Mucosa of descending colon (tissue), 3 donors: ENCODE data around the gene CLEC11A. TPM values are rescaled to one million over a fixed set of nuclear protein-coding genes. Genes with fewer than 3 reads are reported as not detected.
"Not testable (repeated sequence)": the region's sequence is repeated elsewhere in the genome, so short reads cannot be mapped to it uniquely, and the experiment has no call there.

ENCODE experiments used
- ATAC-seq: fragments of 200-7000 bp; cut with Tn5 transposase; one replicate; pipeline ENCODE4 v1.9.1; 2020; ENCODE audit warnings: mild to moderate bottlenecking, moderate library complexity
- DNase-seq, 3 donors: peaks; one replicate each; pipeline ENCODE4 v3.0.0-alpha.2; 2020
- H3K36me3 ChIP-seq: fragments of 200-600 bp; one replicate; pipeline ENCODE4 v1.8.0; 2021; ENCODE audit warnings: low read depth, mild to moderate bottlenecking
- H3K4me1 ChIP-seq: fragments of 200-600 bp; one replicate; pipeline ENCODE4 v1.8.0; 2021; ENCODE audit warnings: low read depth, mild to moderate bottlenecking
- H3K4me3 ChIP-seq: fragments of 200-600 bp; one replicate; pipeline ENCODE4 v1.8.0; 2021; ENCODE audit warnings: mild to moderate bottlenecking
- H3K9me3 ChIP-seq: fragments of 200-600 bp; one replicate; pipeline ENCODE4 v1.8.0; 2021; ENCODE audit warnings: mild to moderate bottlenecking
- CTCF ChIP-seq: fragments of 200-600 bp; IDR thresholded peaks from one replicate; pipeline ENCODE4 v1.8.0; 2022; ENCODE audit warnings: antibody characterized with exemption, mild to moderate bottlenecking
- intact Hi-C, 2 donors: fragments of 100-400 bp; cut with DNase I in 1 of 2; cut with micrococcal nuclease in 1 of 2; formaldehyde crosslinking; loops; one replicate each; pipeline versions ENCODE4 v1.11.0 to v1.11.1; 2022; cut with DNase I, micrococcal nuclease
- total RNA-seq, 3 donors: library from RNA; stranded (reverse); fragmentation: NEBNext Ultra II Directional in 2 of 3; extraction: Animal tissue kit (Norgen Biotek cat#: 25700) in 2 of 3; gene quantifications; one replicate each; pipeline versions ENCODE4 v1.2.1 to v1.2.4, GENCODE V29; 2021 to 2023
- donor health status: DM: no; HTN: no; CAD: no; lungs with moderate emphysema.
- donor health status: DM: no; HTN: no; CAD: no.
- donor health status: DM: no; HTN: yes; CAD: no.

CLEC11A gene
- total RNA-seq, 3 donors from 2014 or later = 1.4 to 7.2 (median 4.9) TPM

DNA sequence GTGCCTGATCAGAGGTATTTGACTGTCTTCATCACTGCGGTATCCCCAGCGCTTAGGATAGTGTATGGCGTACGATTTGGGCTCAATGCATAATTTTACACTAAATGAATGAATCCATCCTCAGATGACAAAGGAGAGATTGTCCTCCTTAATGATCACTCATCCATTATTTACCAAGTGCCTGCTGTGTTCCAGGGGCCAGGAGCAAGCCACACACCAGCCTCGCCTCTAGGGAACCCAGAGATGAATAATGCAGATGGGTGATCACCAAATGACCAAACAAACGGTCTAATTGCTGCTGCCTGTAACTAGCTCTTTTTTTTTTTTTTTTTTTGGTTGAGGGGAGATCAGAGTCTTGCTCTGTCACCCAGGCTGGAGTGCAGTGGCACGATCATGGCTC lies 41.2 kb downstream of the CLEC11A start:
- DNase-seq (no peak), ATAC-seq (no peak)
- intact Hi-C loops = no loop called here
- Histone ChIP-seq H3K9me3 (no peaks in the 10 kb centered on the region), H3K4me3 (no peak overlapping the region), H3K36me3 (no peaks in the 10 kb centered on the region), H3K4me1 (no peaks in the 10 kb centered on the region)
- TF ChIP-seq CTCF = no peak

GRCh38 chr19:50766746-50767145 lies 43.6 kb downstream of the CLEC11A start:
- intact Hi-C loops, H3K9me3 ChIP-seq: not testable (repeated sequence)

DNA sequence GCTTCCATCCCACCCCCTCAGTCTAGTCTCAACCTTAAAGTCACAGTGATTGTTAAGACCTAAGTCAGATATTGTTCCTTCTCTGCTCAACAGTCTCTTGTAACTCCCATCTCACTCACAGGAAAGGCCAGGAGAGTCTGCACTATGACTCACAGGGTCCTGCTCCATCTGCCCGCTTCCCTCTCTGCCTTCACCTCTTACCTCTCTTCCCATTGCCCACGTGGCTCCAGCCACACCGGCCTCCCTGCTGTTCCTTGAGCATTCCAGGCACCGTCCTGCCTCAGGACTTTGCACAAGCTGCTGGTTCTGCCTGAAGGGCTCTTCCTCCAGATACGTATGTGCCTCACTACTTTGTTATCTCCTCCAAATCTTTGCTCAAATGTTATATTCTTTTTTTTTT lies 44.1 kb downstream of the CLEC11A start:
- H3K9me3 ChIP-seq, ATAC-seq, intact Hi-C loops, DNase-seq, H3K4me3 ChIP-seq, H3K4me1 ChIP-seq, H3K36me3 ChIP-seq: not testable (repeated sequence)

More at GRCh38 chr19:50766746-50767145, 43.6 kb downstream of the CLEC11A start:
- H3K4me3 ChIP-seq, H3K4me1 ChIP-seq, DNase-seq, ATAC-seq, H3K36me3 ChIP-seq: not testable (repeated sequence)

- Histone ChIP-seq H3K4me1 (no peaks in the 10 kb centered on the region), H3K36me3 (no peaks in the 10 kb centered on the region), H3K9me3 (peaks cover 3% of the 10 kb centered on the region), H3K4me3 (no peak overlapping the region)
- no peak for DNase-seq
- no peak for ATAC-seq
- intact Hi-C loops = no loop called here
- no peak for TF ChIP-seq CTCF
Measured at GRCh38 chr19:50768277-50768676, 45.1 kb downstream of the CLEC11A start.

- H3K4me3 ChIP-seq, H3K4me1 ChIP-seq, H3K9me3 ChIP-seq, intact Hi-C loops, DNase-seq, H3K36me3 ChIP-seq, ATAC-seq: not testable (repeated sequence)
Measured at GRCh38 chr19:50770164-50770563, 47.0 kb downstream of the CLEC11A start, which contains the start of gene GPR32. GPR32 (plus strand) TSS chr19:50770464; CDS start chr19:50770601, 137 bp downstream.

DNA sequence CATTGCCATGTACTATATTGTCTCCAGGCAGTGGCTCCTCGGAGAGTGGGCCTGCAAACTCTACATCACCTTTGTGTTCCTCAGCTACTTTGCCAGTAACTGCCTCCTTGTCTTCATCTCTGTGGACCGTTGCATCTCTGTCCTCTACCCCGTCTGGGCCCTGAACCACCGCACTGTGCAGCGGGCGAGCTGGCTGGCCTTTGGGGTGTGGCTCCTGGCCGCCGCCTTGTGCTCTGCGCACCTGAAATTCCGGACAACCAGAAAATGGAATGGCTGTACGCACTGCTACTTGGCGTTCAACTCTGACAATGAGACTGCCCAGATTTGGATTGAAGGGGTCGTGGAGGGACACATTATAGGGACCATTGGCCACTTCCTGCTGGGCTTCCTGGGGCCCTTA lies 47.7 kb downstream of the CLEC11A start:
- Histone ChIP-seq H3K4me3 (no peak overlapping the region), H3K9me3 (peaks cover 3% of the 10 kb centered on the region), H3K4me1 (no peaks in the 10 kb centered on the region), H3K36me3 (no peaks in the 10 kb centered on the region)
- DNase-seq (no peak), ATAC-seq (no peak)
- intact Hi-C loops = no loop called here
- no peak for TF ChIP-seq CTCF

DNA sequence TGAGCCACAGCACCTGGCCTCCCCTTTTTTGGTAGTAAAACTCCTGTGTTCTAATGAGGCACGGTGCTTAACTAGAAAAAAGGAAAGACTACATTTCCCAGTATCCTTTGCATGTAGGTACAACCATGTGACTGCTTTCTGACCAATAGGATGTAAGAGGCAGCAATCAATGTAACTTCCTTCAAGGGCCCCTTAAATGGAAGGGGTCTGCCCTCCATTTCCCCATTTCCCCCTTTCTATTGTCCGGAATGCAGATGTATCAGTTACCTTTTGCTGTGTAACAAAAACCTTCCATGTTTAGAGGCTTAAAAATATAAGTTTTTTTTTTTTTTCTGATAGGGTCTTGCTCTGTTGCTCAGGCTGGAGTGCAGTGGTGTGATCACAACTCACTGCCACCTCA lies 49.3 kb downstream of the CLEC11A start:
- no peaks in the 10 kb centered on the region for H3K4me1 ChIP-seq
- no peak for TF ChIP-seq CTCF
- H3K9me3 ChIP-seq = peaks cover 3% of the 10 kb centered on the region
- no peak overlapping the region for H3K4me3 ChIP-seq
- ATAC-seq (no peak), DNase-seq (no peak)
- no peaks in the 10 kb centered on the region for H3K36me3 ChIP-seq
- intact Hi-C loops = no loop called here

DNA sequence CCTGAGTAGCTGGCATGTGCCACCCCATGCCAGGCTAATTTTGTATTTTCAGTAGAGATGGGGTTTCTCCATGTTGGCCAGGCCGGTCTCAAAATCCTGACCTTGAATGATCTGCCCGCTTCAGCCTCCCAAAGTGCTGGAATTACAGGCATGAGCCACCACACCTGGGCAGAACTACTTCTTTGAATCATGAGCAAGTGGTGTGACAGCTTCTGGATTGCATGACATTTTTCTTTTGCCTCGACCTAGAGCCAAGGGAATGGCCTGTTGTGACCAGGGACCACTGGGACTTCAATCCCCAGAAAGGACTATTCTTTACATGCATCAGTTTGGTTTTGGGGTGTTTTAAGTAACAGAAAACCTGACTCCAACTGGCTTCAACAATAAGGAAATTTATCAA lies 49.7 kb downstream of the CLEC11A start:
- H3K36me3 ChIP-seq, ATAC-seq, H3K9me3 ChIP-seq, H3K4me1 ChIP-seq, H3K4me3 ChIP-seq, DNase-seq, intact Hi-C loops: not testable (repeated sequence)

DNA sequence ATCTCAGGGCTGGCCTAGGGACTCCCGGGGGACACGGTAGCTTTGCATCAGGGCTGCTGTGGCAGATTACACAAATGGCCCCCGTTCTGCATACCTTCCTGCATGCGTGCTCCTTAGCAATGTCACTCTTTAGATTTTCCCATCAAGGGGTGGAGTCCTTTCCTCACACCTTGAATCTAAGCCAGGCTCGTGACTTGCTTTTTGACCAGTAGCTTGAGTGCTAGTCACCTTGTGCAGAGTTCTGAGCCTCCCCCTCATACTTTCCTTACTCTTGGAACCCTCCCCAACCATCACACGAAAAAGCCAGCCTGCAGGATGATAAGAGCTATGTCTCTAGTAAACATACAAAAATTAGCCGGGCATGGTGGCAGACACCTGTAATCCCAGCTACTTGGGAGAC lies 50.3 kb downstream of the CLEC11A start:
- H3K9me3 ChIP-seq, H3K4me3 ChIP-seq, ATAC-seq, H3K4me1 ChIP-seq, H3K36me3 ChIP-seq, intact Hi-C loops, DNase-seq: not testable (repeated sequence)
